Stomach (tissue), 4 donors: Measurements from ENCODE around the gene OSBPL9.

Experiments used
- CTCF ChIP-seq, 7 experiments: fragments of 450-650 bp in 4 of 7; fragments of 200-600 bp in 3 of 7; sonication (generic) in 3 of 7; IDR thresholded peaks; one replicate each; pipeline ENCODE4 v1.5.1; 2016 to 2019; ENCODE audit warnings: antibody characterized with exemption in 7 of 7, control low read depth in 2 of 7, mild to moderate bottlenecking in 1 of 7
- EP300 ChIP-seq: sonication (generic); formaldehyde crosslinking; IDR thresholded peaks from one replicate; pipeline ENCODE4 v1.6.1; 2017; ENCODE audit warnings: antibody characterized with exemption
- POLR2A ChIP-seq, 4 donors: fragments of 450-650 bp; IDR thresholded peaks; one replicate each; pipeline ENCODE4 v1.6.1; 2016; ENCODE audit warnings: antibody characterized with exemption in 4 of 4, control low read depth in 2 of 4, mild to moderate bottlenecking in 1 of 4, moderate library complexity in 1 of 4
- POLR2AphosphoS5 ChIP-seq, 3 donors: sonication (generic); formaldehyde crosslinking; IDR thresholded peaks; one replicate each; pipeline ENCODE4 v1.6.1; 2016; ENCODE audit warnings: antibody characterized with exemption in 3 of 3

- no peak for TF ChIP-seq POLR2A (IDR thresholded peaks at IDR 0.05)
- no peak for TF ChIP-seq EP300
- TF ChIP-seq CTCF (IDR thresholded peaks at IDR 0.05): no peak
- TF ChIP-seq POLR2AphosphoS5 (IDR thresholded peaks at IDR 0.05): no peak
These were observed 75.0 kb downstream of the OSBPL9 start for GRCh38 chr1:51691920-51692319.
